Natural killer cell treated with Interleukin-12 subunit alpha and Interleukin-12 subunit beta and Interleukin-15 and Interleukin-18, amount 100 ng/mL, for 72 hours (primary cell): ENCODE data around the gene HTR3C. TPM values are rescaled to one million over a fixed set of nuclear protein-coding genes. Genes with fewer than 3 reads are reported as not detected.
A peak's percentile ranks its signal among the peaks of the same experiment; 100 is the strongest.
"Not testable (repeated sequence)": the region's sequence is repeated elsewhere in the genome, so short reads cannot be mapped to it uniquely, and the experiment has no call there.

Experiments
- ATAC-seq, 2 donors: fragments of 150-1000 bp; cut with Tn5 transposase in 1 of 2; sonication (Bioruptor Pico), chemical (Tn5 transposase) in 1 of 2; 2 replicates each; pipeline ENCODE4 v1.10.0; 2021
- DNase-seq: peaks from one replicate; pipeline ENCODE4 v3.0.0; 2022; ENCODE audit warnings: low spot score
- H3K27ac Mint-ChIP-seq, 2 donors: 1 replicate in 1 of 2; 2 replicates in 1 of 2; pipeline ENCODE4 v1.8.0; 2022; ENCODE audit warnings: mixed read lengths in 2 of 2, mild to moderate bottlenecking in 1 of 2, moderate library complexity in 1 of 2
- H3K27me3 Mint-ChIP-seq, 2 donors: 1 replicate in 1 of 2; 2 replicates in 1 of 2; pipeline ENCODE4 v1.8.0; 2022; ENCODE audit warnings: mixed read lengths in 2 of 2
- H3K36me3 Mint-ChIP-seq: one replicate; pipeline ENCODE4 v1.8.0; 2022; ENCODE audit warnings: mixed read lengths
- H3K4me1 Mint-ChIP-seq, 2 donors: 1 replicate in 1 of 2; 2 replicates in 1 of 2; pipeline ENCODE4 v1.8.0; 2022; ENCODE audit warnings: low read depth in 2 of 2, mixed read lengths in 2 of 2, mild to moderate bottlenecking in 1 of 2
- H3K4me3 Mint-ChIP-seq: one replicate; pipeline ENCODE4 v1.8.0; 2022; ENCODE audit warnings: mixed read lengths
- H3K9me3 Mint-ChIP-seq: 2 replicates; pipeline ENCODE4 v1.8.0; 2022; ENCODE audit warnings: mixed read lengths
- total RNA-seq, 2 donors: library from RNA; stranded (reverse); gene quantifications; one replicate each; pipeline ENCODE4 v1.2.3, GENCODE V29; 2022

Gene HTR3C
- total RNA-seq, 2 donors from 2014 or later, result not detected

- peaks cover 24 to 28% of the 10 kb centered on the region in 2 donors for H3K4me1 Mint-ChIP-seq
- peak within 1 kb of the TSS; percentile 100 for H3K4me3 Mint-ChIP-seq
- H3K27me3 Mint-ChIP-seq, result peaks cover 7 to 15% of the 10 kb centered on the region in 2 donors
- H3K27ac Mint-ChIP-seq, result peak within 1 kb of the TSS; percentile 86 to 97
- H3K9me3 Mint-ChIP-seq, result no peaks in the 10 kb centered on the region
- DNase-seq, result peak; percentile 88
- no peaks in the 10 kb centered on the region for H3K36me3 Mint-ChIP-seq
- peak; percentile 97 to 98 for ATAC-seq
Observed at GRCh38 chr3:184017672-184018423, 35.0 kb upstream of the HTR3C start, which contains the start of gene ABCC5. TSS of gene ABCC5 (minus strand) at chr3:184017884. CDS start at chr3:184014392, 3,492 bp downstream.

GRCh38 chr3:184018424-184018973 lies 34.3 kb upstream of the HTR3C start:
- peak overlapping the region; percentile 100 for H3K4me3 Mint-ChIP-seq
- no peak for ATAC-seq

GRCh38 chr3:184022323-184022722 lies 30.5 kb upstream of the HTR3C start:
- no peak for ATAC-seq
- no peak overlapping the region for H3K4me3 Mint-ChIP-seq

More at GRCh38 chr3:184018424-184018973, 34.3 kb upstream of the HTR3C start:
- no peaks in the 10 kb centered on the region for H3K9me3 Mint-ChIP-seq
- H3K27ac Mint-ChIP-seq, result peak overlapping the region; percentile 86 to 97
- H3K36me3 Mint-ChIP-seq, result no peaks in the 10 kb centered on the region
- DNase-seq, result no peak
- H3K4me1 Mint-ChIP-seq, result peaks cover 24 to 28% of the 10 kb centered on the region in 2 donors
- H3K27me3 Mint-ChIP-seq, result peaks cover 10 to 19% of the 10 kb centered on the region in 2 donors

GRCh38 chr3:184025256-184025655 lies 27.6 kb upstream of the HTR3C start:
- peaks cover 13 to 25% of the 10 kb centered on the region in 2 donors for H3K27me3 Mint-ChIP-seq
- not testable (repeated sequence) for H3K9me3 Mint-ChIP-seq, H3K36me3 Mint-ChIP-seq, H3K27ac Mint-ChIP-seq, DNase-seq, H3K4me3 Mint-ChIP-seq, ATAC-seq, H3K4me1 Mint-ChIP-seq

More at GRCh38 chr3:184022323-184022722, 30.5 kb upstream of the HTR3C start:
- H3K27me3 Mint-ChIP-seq, result peaks cover 13 to 20% of the 10 kb centered on the region in 2 donors
- no peaks in the 10 kb centered on the region for H3K9me3 Mint-ChIP-seq
- no peaks in the 10 kb centered on the region for H3K36me3 Mint-ChIP-seq
- no peak for DNase-seq
- H3K27ac Mint-ChIP-seq, result no peak overlapping the region
- peaks cover 12 to 14% of the 10 kb centered on the region in 2 donors for H3K4me1 Mint-ChIP-seq

GRCh38 chr3:184028275-184028890 lies 24.5 kb upstream of the HTR3C start:
- H3K4me1 Mint-ChIP-seq, DNase-seq, H3K36me3 Mint-ChIP-seq, H3K27ac Mint-ChIP-seq, ATAC-seq, H3K4me3 Mint-ChIP-seq, H3K9me3 Mint-ChIP-seq: not testable (repeated sequence)
- peaks cover 8 to 11% of the 10 kb centered on the region in 2 donors for H3K27me3 Mint-ChIP-seq

- Mint-ChIP-seq H3K9me3 (no peaks in the 10 kb centered on the region), H3K36me3 (no peaks in the 10 kb centered on the region), H3K4me1 (no peaks in the 10 kb centered on the region), H3K27me3 (peaks cover 5 to 13% of the 10 kb centered on the region in 2 donors), H3K4me3 (no peak overlapping the region), H3K27ac (no peak overlapping the region)
- DNase-seq (no peak), ATAC-seq (no peak)
Observed at GRCh38 chr3:184029443-184029842, 23.4 kb upstream of the HTR3C start.

- no peaks in the 10 kb centered on the region for H3K4me1 Mint-ChIP-seq
- H3K27ac Mint-ChIP-seq, result no peak overlapping the region
- no peak for DNase-seq
- H3K9me3 Mint-ChIP-seq, result no peaks in the 10 kb centered on the region
- H3K4me3 Mint-ChIP-seq, result no peak overlapping the region
- H3K27me3 Mint-ChIP-seq, result peaks cover 5 to 13% of the 10 kb centered on the region in 2 donors
- no peaks in the 10 kb centered on the region for H3K36me3 Mint-ChIP-seq
- no peak for ATAC-seq
Observed at GRCh38 chr3:184030536-184030935, 22.3 kb upstream of the HTR3C start.

- Mint-ChIP-seq H3K27me3 (peaks cover 5 to 15% of the 10 kb centered on the region in 2 donors), H3K4me1 (no peaks in the 10 kb centered on the region), H3K27ac (no peak within 1 kb of the TSS), H3K9me3 (no peaks in the 10 kb centered on the region), H3K4me3 (no peak within 1 kb of the TSS), H3K36me3 (no peaks in the 10 kb centered on the region)
- ATAC-seq, result no peak
- no peak for DNase-seq
Observed at GRCh38 chr3:184031187-184031792, 21.6 kb upstream of the HTR3C start, which contains the start of gene HTR3D. TSS of gene HTR3D (plus strand) at chr3:184031742. CDS start at chr3:184031742, 0 bp downstream.

GRCh38 chr3:184037816-184038215 lies 15.0 kb upstream of the HTR3C start:
- H3K27ac Mint-ChIP-seq, result no peak overlapping the region
- no peak for ATAC-seq
- no peaks in the 10 kb centered on the region for H3K4me1 Mint-ChIP-seq

GRCh38 chr3:184038307-184038706 lies 14.5 kb upstream of the HTR3C start:
- not testable (repeated sequence) for DNase-seq, H3K27me3 Mint-ChIP-seq, H3K4me1 Mint-ChIP-seq, H3K27ac Mint-ChIP-seq, H3K9me3 Mint-ChIP-seq, H3K4me3 Mint-ChIP-seq, H3K36me3 Mint-ChIP-seq
- peak in 1 of 2 donors; percentile 44 for ATAC-seq

More at GRCh38 chr3:184037816-184038215, 15.0 kb upstream of the HTR3C start:
- no peak for DNase-seq
- no peaks in the 10 kb centered on the region for H3K9me3 Mint-ChIP-seq
- H3K4me3 Mint-ChIP-seq, result no peak overlapping the region
- peaks cover 0 to 5% of the 10 kb centered on the region in 2 donors for H3K27me3 Mint-ChIP-seq
- no peaks in the 10 kb centered on the region for H3K36me3 Mint-ChIP-seq

- H3K9me3 Mint-ChIP-seq, result no peaks in the 10 kb centered on the region
- H3K27ac Mint-ChIP-seq, result no peak overlapping the region
- H3K4me1 Mint-ChIP-seq, result no peaks in the 10 kb centered on the region
- ATAC-seq, result no peak
- no peak for DNase-seq
- H3K36me3 Mint-ChIP-seq, result no peaks in the 10 kb centered on the region
- peaks cover 0 to 3% of the 10 kb centered on the region in 2 donors for H3K27me3 Mint-ChIP-seq
- H3K4me3 Mint-ChIP-seq, result no peak overlapping the region
Observed at GRCh38 chr3:184039414-184039813, 13.4 kb upstream of the HTR3C start.

- no peak overlapping the region for H3K27ac Mint-ChIP-seq
- DNase-seq (no peak), ATAC-seq (peak; percentile 40)
- H3K4me1 Mint-ChIP-seq, result no peaks in the 10 kb centered on the region
- H3K36me3 Mint-ChIP-seq, result no peaks in the 10 kb centered on the region
- H3K27me3 Mint-ChIP-seq, result peaks cover 0 to 3% of the 10 kb centered on the region in 2 donors
- no peaks in the 10 kb centered on the region for H3K9me3 Mint-ChIP-seq
- no peak overlapping the region for H3K4me3 Mint-ChIP-seq
Observed at GRCh38 chr3:184040010-184040409, 12.8 kb upstream of the HTR3C start.

- Mint-ChIP-seq H3K9me3 (no peaks in the 10 kb centered on the region), H3K27ac (no peak overlapping the region), H3K4me3 (no peak overlapping the region), H3K27me3 (peaks cover 0 to 3% of the 10 kb centered on the region in 2 donors), H3K36me3 (no peaks in the 10 kb centered on the region), H3K4me1 (no peaks in the 10 kb centered on the region)
- no peak for DNase-seq
- no peak for ATAC-seq
Observed at GRCh38 chr3:184042617-184043016, 10.2 kb upstream of the HTR3C start.
